Naive thymus-derived CD8-positive, alpha-beta T cell (primary cell): ENCODE results near the gene GALNS. TPM values are rescaled to one million over a fixed set of nuclear protein-coding genes. Genes with fewer than 3 reads are reported as not detected.

Experiments
- ATAC-seq, 2 donors: fragments of 150-1000 bp; cut with Tn5 transposase in 1 of 2; sonication (Bioruptor Pico), chemical (Tn5 transposase) in 1 of 2; 1 replicate in 1 of 2; 2 replicates in 1 of 2; pipeline ENCODE4 v1.10.0; 2021; ENCODE audit warnings: mild to moderate bottlenecking in 2 of 2, moderate library complexity in 2 of 2
- POLR2A ChIA-PET: fragments of 350-600 bp; sonication (Branson Sonifier 250); formaldehyde crosslinking; loops from one replicate; lab custom pipeline; 2021; ENCODE audit warnings: antibody characterized with exemption; lab: Charles Lee
- DNase-seq, 10 donors: peaks; one replicate each; pipeline versions ENCODE4 v3.0.0 to v3.0.0-alpha.2; 2020 to 2022
- H3K27ac Mint-ChIP-seq, 10 donors: one replicate each; pipeline ENCODE4 v1.8.0; 2020 to 2022; ENCODE audit warnings: mild to moderate bottlenecking in 10 of 10, mixed read lengths in 10 of 10, moderate library complexity in 4 of 10, inconsistent platforms in 1 of 10
- H3K27me3 Mint-ChIP-seq, 5 donors: one replicate each; pipeline ENCODE4 v1.8.0; 2021 to 2022; ENCODE audit warnings: mixed read lengths in 5 of 5
- H3K36me3 Mint-ChIP-seq, 3 donors: one replicate each; pipeline ENCODE4 v1.8.0; 2020 to 2022; ENCODE audit warnings: mixed read lengths in 3 of 3, mild to moderate bottlenecking in 2 of 3, inconsistent platforms in 1 of 3
- H3K4me1 Mint-ChIP-seq, 4 donors: one replicate each; pipeline ENCODE4 v1.8.0; 2021 to 2022; ENCODE audit warnings: mixed read lengths in 4 of 4
- H3K4me3 Mint-ChIP-seq, 10 donors: one replicate each; pipeline ENCODE4 v1.8.0; 2020 to 2022; ENCODE audit warnings: mild to moderate bottlenecking in 10 of 10, mixed read lengths in 10 of 10, moderate library complexity in 6 of 10, inconsistent platforms in 1 of 10
- H3K9me3 Mint-ChIP-seq, 9 donors: one replicate each; pipeline ENCODE4 v1.8.0; 2020 to 2022; ENCODE audit warnings: mixed read lengths in 9 of 9, mild to moderate bottlenecking in 3 of 9, inconsistent platforms in 1 of 9, moderate library complexity in 1 of 9
- polyA plus RNA-seq, 3 donors: library from polyadenylated mRNA; unstranded; fragments of 300-500 nt; fragmentation: Illumina TruSeq; gene quantifications; one replicate each; pipeline ENCODE4 v1.2.3, GENCODE V29; 2021
- total RNA-seq, 8 experiments: library from RNA in 2 of 8; stranded (reverse) in 2 of 8; gene quantifications; one replicate each; pipeline ENCODE4 v1.2.3 and lab custom pipeline; 2021 to 2026

GALNS gene
- total and polyA plus RNA-seq, 5 experiments from 2014 or later, result 7.8 to 53.5 (median 11.9) TPM

GRCh38 chr16:88811769-88812512 is 44.8 kb downstream of the GALNS start, which contains the start of gene APRT:
Gene APRT (minus strand): TSS chr16:88811928. CDS start chr16:88811899, 29 bp downstream.
- Mint-ChIP-seq H3K4me1 (peaks cover 3 to 26% (median 22%) of the 10 kb centered on the region in 4 donors), H3K36me3 (peaks cover 0 to 12% (median under 1%) of the 10 kb centered on the region in 3 donors), H3K27ac (peak within 1 kb of the TSS; percentile 81 to 99 (median 97)), H3K27me3 (no peaks in the 10 kb centered on the region), H3K9me3 (no peaks in the 10 kb centered on the region), H3K4me3 (peak within 1 kb of the TSS; percentile 94 to 98 (median 96))
- POLR2A ChIA-PET, result interaction anchor here (0.6 to 5.4 kb wide), 21 partner anchors 9 to 429 kb away, joined by 3 to 59 read pairs (median 4); partner anchors contain the start of genes CDT1, GALNS, PIEZO1 and TRAPPC2L
- DNase-seq, result peak; percentile 93 to 99 (median 98)
- ATAC-seq, result peak; percentile 83 to 88

- ATAC-seq (peak; percentile 64 to 68), DNase-seq (peak in 9 of 10 donors; percentile 56 to 81 (median 66))
- H3K27me3 Mint-ChIP-seq, result no peaks in the 10 kb centered on the region
- H3K4me1 Mint-ChIP-seq, result peaks cover 3 to 26% (median 22%) of the 10 kb centered on the region in 4 donors
- peak overlapping the region; percentile 82 to 97 (median 91) for H3K4me3 Mint-ChIP-seq
- peaks cover 0 to 12% (median 0%) of the 10 kb centered on the region in 3 donors for H3K36me3 Mint-ChIP-seq
- POLR2A ChIA-PET, result interaction anchor here (0.6 to 5.4 kb wide), 18 partner anchors 8 to 407 kb away, joined by 3 to 59 read pairs (median 7); partner anchors contain the start of genes CDT1, GALNS, PIEZO1 and TRAPPC2L
- peak overlapping the region; percentile 81 to 99 (median 93) for H3K27ac Mint-ChIP-seq
- no peaks in the 10 kb centered on the region for H3K9me3 Mint-ChIP-seq
These were observed 45.6 kb downstream of the GALNS start for GRCh38 chr16:88810912-88811768.

GRCh38 chr16:88810166-88810911 is 46.4 kb downstream of the GALNS start:
- ATAC-seq (no peak), DNase-seq (no peak)
- H3K4me1 Mint-ChIP-seq, result peaks cover 3 to 26% (median 22%) of the 10 kb centered on the region in 4 donors
- POLR2A ChIA-PET, result interaction anchor here (0.8 to 5.4 kb wide), 10 partner anchors 7 to 404 kb away, joined by 3 to 59 read pairs (median 20); partner anchors contain the start of genes CDT1, GALNS, PIEZO1 and TRAPPC2L
- peak overlapping the region; percentile 82 to 97 (median 91) for H3K4me3 Mint-ChIP-seq
- H3K27me3 Mint-ChIP-seq, result no peaks in the 10 kb centered on the region
- peak overlapping the region in 8 of 10 donors; percentile 41 to 99 (median 86) for H3K27ac Mint-ChIP-seq
- H3K36me3 Mint-ChIP-seq, result peaks cover 0 to 12% (median 0%) of the 10 kb centered on the region in 3 donors
- H3K9me3 Mint-ChIP-seq, result no peaks in the 10 kb centered on the region

- peaks cover 3 to 26% (median 22%) of the 10 kb centered on the region in 4 donors for H3K4me1 Mint-ChIP-seq
These were observed 47.0 kb downstream of the GALNS start for GRCh38 chr16:88809676-88810165.

DNA sequence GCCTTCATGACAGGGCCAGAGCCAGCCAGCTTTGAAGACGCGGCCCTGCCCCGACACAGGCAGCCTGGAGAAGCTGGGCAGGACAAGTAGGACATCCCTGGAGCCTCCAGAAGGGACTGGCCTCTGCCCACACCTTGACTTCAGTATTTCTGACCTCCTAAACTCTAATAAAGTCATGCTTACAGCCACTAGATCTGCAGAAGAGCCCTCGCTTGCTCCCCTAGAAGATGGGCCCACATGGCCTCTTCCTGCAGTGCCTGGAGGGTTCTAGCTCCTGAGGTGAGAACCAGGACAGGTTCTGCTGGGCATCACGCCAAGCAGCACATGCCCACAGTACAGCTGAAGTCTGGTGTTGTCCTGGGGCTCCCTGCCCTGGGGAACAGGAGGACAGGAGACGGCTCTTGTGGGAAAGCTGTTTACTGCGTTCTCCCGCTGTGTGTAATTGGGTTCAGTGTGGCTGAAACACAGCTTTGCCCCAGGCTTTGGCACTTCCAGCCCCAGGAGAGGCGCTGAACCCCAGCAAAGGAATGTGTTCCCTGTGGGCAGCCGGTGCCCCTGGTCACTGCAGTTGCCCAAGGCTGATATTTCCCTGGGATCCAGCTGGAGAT is 47.6 kb downstream of the GALNS start:
- DNase-seq, result no peak
- peaks cover 3 to 28% (median 24%) of the 10 kb centered on the region in 4 donors for H3K4me1 Mint-ChIP-seq
- H3K36me3 Mint-ChIP-seq, result peaks cover 0 to 12% (median 0%) of the 10 kb centered on the region in 3 donors
- H3K27me3 Mint-ChIP-seq, result no peaks in the 10 kb centered on the region
- peak overlapping the region in 7 of 10 donors; percentile 7 to 92 (median 28) for H3K4me3 Mint-ChIP-seq
- POLR2A ChIA-PET, result interaction anchor here (1.9 to 5.4 kb wide), 4 partner anchors 9 to 48 kb away, joined by 8 to 59 read pairs (median 27); partner anchors contain the start of genes GALNS and TRAPPC2L
- H3K9me3 Mint-ChIP-seq, result no peaks in the 10 kb centered on the region
- no peak for ATAC-seq
- H3K27ac Mint-ChIP-seq, result peak overlapping the region in 2 of 10 donors; percentile 48 to 57

More at GRCh38 chr16:88809676-88810165, 47.0 kb downstream of the GALNS start:
- Mint-ChIP-seq H3K4me3 (peak overlapping the region in 8 of 10 donors; percentile 33 to 97 (median 90)), H3K9me3 (no peaks in the 10 kb centered on the region), H3K27me3 (no peaks in the 10 kb centered on the region), H3K27ac (peak overlapping the region in 4 of 10 donors; percentile 37 to 91 (median 60)), H3K36me3 (peaks cover 0 to 12% (median 0%) of the 10 kb centered on the region in 3 donors)
- POLR2A ChIA-PET, result interaction anchor here (0.8 to 5.4 kb wide), 7 partner anchors 10 to 405 kb away, joined by 3 to 59 read pairs (median 26); partner anchors contain the start of genes GALNS, PIEZO1 and TRAPPC2L
- DNase-seq (no peak), ATAC-seq (no peak)

GRCh38 chr16:88807626-88808453 is 48.9 kb downstream of the GALNS start:
- H3K9me3 Mint-ChIP-seq, result no peaks in the 10 kb centered on the region
- ATAC-seq (no peak), DNase-seq (no peak)
- POLR2A ChIA-PET, result interaction anchor here (0.5 to 1.2 kb wide), 4 partner anchors 9 to 519 kb away, joined by 3 to 4 read pairs (median 3); partner anchors contain the start of genes GALNS and TRAPPC2L
- peaks cover 4 to 28% (median 23%) of the 10 kb centered on the region in 4 donors for H3K4me1 Mint-ChIP-seq
- H3K27me3 Mint-ChIP-seq, result no peaks in the 10 kb centered on the region
- H3K27ac Mint-ChIP-seq, result peak overlapping the region in 1 of 10 donors; percentile 40
- peaks cover 0 to 12% (median 0%) of the 10 kb centered on the region in 3 donors for H3K36me3 Mint-ChIP-seq
- peak overlapping the region in 1 of 10 donors; percentile 8 for H3K4me3 Mint-ChIP-seq

GRCh38 chr16:88807142-88807625 is 49.6 kb downstream of the GALNS start:
- POLR2A ChIA-PET, result interaction anchor here (1.1 to 1.2 kb wide), 3 partner anchors 8 to 105 kb away, joined by 3 to 4 read pairs (median 3); partner anchors contain the start of genes GALNS and TRAPPC2L

GRCh38 chr16:88806491-88807111 is 50.1 kb downstream of the GALNS start:
- POLR2A ChIA-PET, result interaction anchor here (0.6 to 1.2 kb wide), 4 partner anchors 28 to 114 kb away, joined by 3 read pairs; partner anchors contain the start of genes GALNS and TRAPPC2L
- ATAC-seq (no peak), DNase-seq (no peak)
- Mint-ChIP-seq H3K4me1 (peaks cover 3 to 28% (median 21%) of the 10 kb centered on the region in 4 donors), H3K9me3 (no peaks in the 10 kb centered on the region), H3K27me3 (no peaks in the 10 kb centered on the region), H3K27ac (no peak overlapping the region), H3K36me3 (peaks cover 0 to 12% (median 0%) of the 10 kb centered on the region in 3 donors), H3K4me3 (peak overlapping the region in 1 of 10 donors; percentile 32)

More at GRCh38 chr16:88807142-88807625, 49.6 kb downstream of the GALNS start:
- Mint-ChIP-seq H3K27me3 (no peaks in the 10 kb centered on the region), H3K4me1 (peaks cover 4 to 26% (median 22%) of the 10 kb centered on the region in 4 donors), H3K9me3 (no peaks in the 10 kb centered on the region), H3K27ac (peak overlapping the region in 1 of 10 donors; percentile 65), H3K4me3 (no peak overlapping the region), H3K36me3 (peaks cover 0 to 12% (median 0%) of the 10 kb centered on the region in 3 donors)
- DNase-seq (no peak), ATAC-seq (no peak)

- Mint-ChIP-seq H3K36me3 (peaks cover 0 to 12% (median 0%) of the 10 kb centered on the region in 3 donors), H3K4me3 (peak overlapping the region in 1 of 10 donors; percentile 32), H3K27ac (peak overlapping the region in 1 of 10 donors; percentile 24), H3K27me3 (no peaks in the 10 kb centered on the region), H3K9me3 (no peaks in the 10 kb centered on the region), H3K4me1 (peaks cover 3 to 30% (median 23%) of the 10 kb centered on the region in 4 donors)
- DNase-seq (no peak), ATAC-seq (no peak)
- POLR2A ChIA-PET, result interaction anchor here (0.6 to 1.2 kb wide), 3 partner anchors 27 to 114 kb away, joined by 3 read pairs; no protein-coding TSS in a partner anchor
These were observed 50.8 kb downstream of the GALNS start for GRCh38 chr16:88805887-88806393.
